WERI-Rb-1 (cell line): ENCODE results near the gene ENTPD1.
"Not testable (repeated sequence)": the region's sequence is repeated elsewhere in the genome, so short reads cannot be mapped to it uniquely, and the experiment has no call there.

Experiments used
- DNase-seq: peaks from one replicate; pipeline ENCODE4 v3.0.0-alpha.2; 2020
- H3K27ac ChIP-seq: fragments of 250-450 bp; sonication (Bioruptor Pico); 2 replicates; pipeline ENCODE4 v1.5.1; 2020; ENCODE audit warnings: mild to moderate bottlenecking, moderate library complexity
- H3K27me3 ChIP-seq: fragments of 250-450 bp; sonication (Bioruptor Pico); 2 replicates; pipeline ENCODE4 v1.5.1; 2021; ENCODE audit warnings: mild to moderate bottlenecking, low read depth, moderate library complexity; ENCODE audit not compliant: insufficient read depth, severe bottlenecking
- H3K36me3 ChIP-seq: fragments of 250-450 bp; sonication (Bioruptor Pico); 2 replicates; pipeline ENCODE4 v1.5.1; 2020; ENCODE audit warnings: mild to moderate bottlenecking, moderate library complexity
- H3K4me3 ChIP-seq: 2 replicates; pipeline ENCODE4 v1.5.1; 2011; ENCODE audit warnings: low read depth, mild to moderate bottlenecking, control low read depth, low read length
- H3K9me3 ChIP-seq: fragments of 250-450 bp; sonication (Bioruptor Pico); 2 replicates; pipeline ENCODE4 v1.5.1; 2021; ENCODE audit warnings: mild to moderate bottlenecking, moderate library complexity; ENCODE audit not compliant: severe bottlenecking
- TF ChIP-seq, protein P1 (sequence below): IDR thresholded peaks from 2 replicates; pipeline ENCODE4 v1.5.1; 2011; ENCODE audit warnings: low read depth, mild to moderate bottlenecking, control low read depth, inconsistent platforms, low read length

ENTPD1 gene

DNA sequence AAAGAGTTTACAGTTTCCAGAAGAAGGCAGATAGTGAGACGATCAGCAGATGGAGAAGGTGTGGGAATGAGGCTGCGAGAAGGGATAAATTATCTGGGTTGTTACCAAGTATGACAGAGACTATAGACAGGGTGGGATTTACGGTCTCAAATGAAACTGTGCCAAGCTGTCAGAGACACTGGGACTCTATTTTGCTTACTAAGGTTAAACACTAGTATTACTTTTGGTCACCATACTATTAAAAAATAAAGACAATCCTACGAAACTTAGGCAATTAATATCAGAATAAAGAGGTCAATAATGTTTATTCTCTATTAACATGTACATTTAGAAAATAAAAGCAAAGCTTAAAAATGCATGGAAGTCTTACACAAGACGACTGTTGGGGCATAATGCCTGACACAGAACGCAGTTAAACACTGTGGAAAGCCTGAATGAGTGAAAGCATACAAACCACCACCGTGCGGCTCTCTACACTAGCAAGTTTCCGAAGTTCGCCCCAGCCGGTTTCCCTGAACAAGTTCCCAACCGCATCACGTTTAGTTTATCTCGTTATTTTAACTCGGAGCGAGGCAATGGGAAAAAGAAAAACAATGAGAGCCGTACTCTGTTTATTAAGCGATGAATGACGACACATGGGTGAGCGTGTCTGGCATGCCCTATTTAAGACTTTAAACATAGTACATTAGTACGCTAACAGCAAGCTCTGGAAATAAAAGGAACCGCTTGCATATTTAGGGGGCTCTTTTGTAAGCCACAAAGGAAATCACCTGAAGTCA is 150.9 kb downstream of the ENTPD1 start:
- Histone ChIP-seq H3K4me3 (peak overlapping the region; percentile 70), H3K27me3 (no peaks in the 10 kb centered on the region), H3K27ac (peak overlapping the region; percentile 76), H3K9me3 (no peaks in the 10 kb centered on the region), H3K36me3 (peaks cover 29% of the 10 kb centered on the region)
- TF ChIP-seq, protein P1, sequence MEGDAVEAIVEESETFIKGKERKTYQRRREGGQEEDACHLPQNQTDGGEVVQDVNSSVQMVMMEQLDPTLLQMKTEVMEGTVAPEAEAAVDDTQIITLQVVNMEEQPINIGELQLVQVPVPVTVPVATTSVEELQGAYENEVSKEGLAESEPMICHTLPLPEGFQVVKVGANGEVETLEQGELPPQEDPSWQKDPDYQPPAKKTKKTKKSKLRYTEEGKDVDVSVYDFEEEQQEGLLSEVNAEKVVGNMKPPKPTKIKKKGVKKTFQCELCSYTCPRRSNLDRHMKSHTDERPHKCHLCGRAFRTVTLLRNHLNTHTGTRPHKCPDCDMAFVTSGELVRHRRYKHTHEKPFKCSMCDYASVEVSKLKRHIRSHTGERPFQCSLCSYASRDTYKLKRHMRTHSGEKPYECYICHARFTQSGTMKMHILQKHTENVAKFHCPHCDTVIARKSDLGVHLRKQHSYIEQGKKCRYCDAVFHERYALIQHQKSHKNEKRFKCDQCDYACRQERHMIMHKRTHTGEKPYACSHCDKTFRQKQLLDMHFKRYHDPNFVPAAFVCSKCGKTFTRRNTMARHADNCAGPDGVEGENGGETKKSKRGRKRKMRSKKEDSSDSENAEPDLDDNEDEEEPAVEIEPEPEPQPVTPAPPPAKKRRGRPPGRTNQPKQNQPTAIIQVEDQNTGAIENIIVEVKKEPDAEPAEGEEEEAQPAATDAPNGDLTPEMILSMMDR = peak; percentile 41; the same call in 1 of the 2 replicates
- peak; percentile 54 for DNase-seq

DNA sequence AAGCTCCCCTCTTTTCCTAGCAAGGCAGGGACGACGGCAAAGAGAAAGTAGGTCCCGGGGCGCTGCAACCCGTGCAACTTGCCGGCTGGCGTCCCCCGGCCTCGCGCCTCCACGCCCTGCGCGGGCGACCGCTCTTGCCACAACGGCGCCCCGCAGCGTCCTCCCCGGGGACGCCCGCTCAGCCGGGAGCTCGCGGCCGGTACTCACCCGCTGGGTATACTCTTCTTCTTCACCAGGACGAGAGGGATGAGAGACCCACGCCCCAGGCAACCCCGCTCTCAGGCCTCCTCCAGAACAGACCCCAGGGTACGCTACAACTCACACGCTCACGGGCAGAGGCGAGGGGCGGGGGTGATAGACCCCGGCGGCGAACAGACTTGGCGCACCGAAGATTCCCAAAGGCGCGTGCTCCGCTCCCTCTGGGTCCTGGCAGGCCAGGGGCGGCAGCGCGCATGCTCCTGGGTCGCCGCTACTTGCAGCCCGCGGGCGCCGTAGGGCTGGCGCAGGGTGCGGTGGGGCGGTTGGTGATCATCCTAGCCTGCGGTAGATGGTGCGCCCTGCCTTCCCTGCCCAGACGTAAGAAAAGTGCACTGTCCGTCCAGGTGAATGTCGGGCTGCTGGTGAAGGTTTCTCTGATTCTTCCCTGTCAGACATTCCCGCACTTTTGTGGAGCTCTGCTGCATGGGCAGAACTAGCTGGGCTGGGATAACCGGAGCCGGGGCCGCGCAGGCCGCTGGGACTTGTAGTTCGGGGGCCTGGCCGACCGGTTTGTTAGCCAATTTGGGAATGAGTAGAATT is 151.7 kb downstream of the ENTPD1 start, which contains the start of gene CC2D2B:
Gene CC2D2B, plus strand, starts transcription at position 520 of the 798 bp plus-strand sequence. CDS start 3,349 bp downstream, outside the sequence.
- no peaks in the 10 kb centered on the region for H3K27me3 ChIP-seq
- TF ChIP-seq, protein P1 = peak; percentile 50

DNA sequence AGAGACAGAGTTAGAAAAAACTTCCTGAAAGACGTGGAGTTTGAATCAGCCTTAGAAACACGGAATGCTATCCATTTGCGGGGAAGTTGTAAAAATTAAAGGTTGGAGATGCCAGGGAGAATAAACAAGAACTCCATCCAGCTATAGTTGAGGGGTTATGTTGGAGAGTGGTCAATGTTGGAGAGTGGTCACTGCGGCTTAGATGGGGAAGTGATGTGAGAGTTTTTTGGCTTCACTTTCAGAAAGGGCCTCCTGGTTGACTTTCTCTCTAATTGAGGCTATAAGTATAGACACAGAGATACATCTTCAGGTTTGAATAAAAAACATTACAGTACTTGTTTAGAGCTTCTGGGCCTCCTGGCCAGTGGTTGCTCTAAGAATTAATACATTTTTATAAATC is 152.5 kb downstream of the ENTPD1 start:
- no peak for DNase-seq
- TF ChIP-seq, protein P1 = no peak
- H3K27ac ChIP-seq = no peak overlapping the region
- no peaks in the 10 kb centered on the region for H3K27me3 ChIP-seq
- peaks cover 18% of the 10 kb centered on the region for H3K36me3 ChIP-seq
- H3K4me3 ChIP-seq = peak overlapping the region; percentile 70
- no peaks in the 10 kb centered on the region for H3K9me3 ChIP-seq

More for the DNA sequence above, 151.7 kb downstream of the ENTPD1 start, which contains the start of gene CC2D2B:
- no peaks in the 10 kb centered on the region for H3K9me3 ChIP-seq
- H3K36me3 ChIP-seq = peaks cover 24% of the 10 kb centered on the region
- peak; percentile 91 for DNase-seq
- H3K27ac ChIP-seq = peak within 1 kb of the TSS; percentile 76
- H3K4me3 ChIP-seq = peak within 1 kb of the TSS; percentile 70

DNA sequence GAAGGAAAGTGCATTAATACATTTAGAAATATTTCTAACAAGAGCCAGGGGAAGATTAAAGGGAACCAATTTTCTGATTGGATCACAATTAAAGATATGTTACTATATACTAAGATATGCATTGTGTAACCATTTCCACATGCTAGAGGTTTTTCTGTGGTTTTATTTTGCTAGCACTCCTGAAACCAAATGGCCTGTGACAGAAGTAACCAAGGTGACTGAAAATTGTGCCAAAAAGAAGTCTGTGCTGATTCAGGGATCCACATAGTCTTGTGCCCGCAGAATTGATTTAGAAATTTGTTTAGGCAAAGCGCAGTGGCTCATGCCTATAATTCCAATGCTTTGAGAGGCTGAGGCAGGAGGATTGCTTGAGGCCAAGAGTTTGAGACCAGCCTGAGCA is 153.6 kb downstream of the ENTPD1 start:
- Histone ChIP-seq H3K27ac (no peak overlapping the region), H3K27me3 (no peaks in the 10 kb centered on the region), H3K9me3 (no peaks in the 10 kb centered on the region), H3K4me3 (no peak overlapping the region), H3K36me3 (peaks cover 8% of the 10 kb centered on the region; the same call in 1 of the 2 replicates)
- TF ChIP-seq, protein P1 = no peak
- DNase-seq = no peak

DNA sequence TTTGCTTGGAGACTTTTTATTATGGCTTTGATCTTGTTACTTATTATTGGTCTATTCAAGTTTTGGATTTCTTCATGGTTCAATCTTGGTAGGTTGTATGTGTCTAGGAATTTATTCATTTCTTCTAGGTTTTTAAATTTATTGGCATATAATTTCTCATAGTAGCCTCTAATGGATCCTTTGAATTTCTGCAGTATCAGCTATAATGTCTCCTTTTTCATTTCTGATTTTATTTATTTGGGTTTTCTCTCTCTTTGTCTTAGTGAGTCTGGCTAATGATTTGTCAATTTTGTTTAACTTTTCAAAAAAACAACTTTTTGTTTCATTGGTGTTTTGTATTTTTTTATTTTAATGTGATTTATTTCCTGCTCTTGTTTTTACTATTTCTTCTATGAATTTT is 160.1 kb downstream of the ENTPD1 start:
- not testable (repeated sequence) for H3K27me3 ChIP-seq, DNase-seq, H3K9me3 ChIP-seq, H3K4me3 ChIP-seq, H3K27ac ChIP-seq, H3K36me3 ChIP-seq
